HG03442 (cell line): ENCODE data around the gene ZDHHC19.
"Not testable (repeated sequence)": the region's sequence is repeated elsewhere in the genome, so short reads cannot be mapped to it uniquely, and the experiment has no call there.

Experiments
- ATAC-seq: cut with Tn5 transposase; IDR thresholded peaks from one replicate; pipeline ENCODE4 v1.9.1; 2021; ENCODE audit warnings: mild to moderate bottlenecking, moderate library complexity; ENCODE audit not compliant: unreplicated experiment

Gene ZDHHC19

GRCh38 chr3:196179380-196180308 lies 31.6 kb downstream of the ZDHHC19 start:
- ATAC-seq: peak; percentile 68

DNA sequence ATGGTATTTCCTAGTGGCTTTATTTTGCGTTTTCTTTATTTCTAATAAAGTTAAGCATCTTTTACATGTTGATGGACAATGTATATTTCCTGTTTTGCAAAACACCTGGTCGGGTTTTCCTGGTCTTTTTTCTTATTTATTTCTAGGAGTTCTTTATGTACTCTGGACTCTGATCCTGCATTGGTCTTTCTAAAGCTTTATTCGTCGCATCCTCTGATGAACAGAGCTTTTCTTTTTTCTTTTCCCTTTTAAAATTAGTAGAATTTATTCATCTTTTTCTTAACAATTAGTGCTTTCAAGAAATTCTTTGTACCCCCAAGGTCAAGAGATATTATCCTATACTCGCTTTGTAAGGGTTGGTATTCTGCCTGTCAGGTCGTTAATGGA lies 32.2 kb downstream of the ZDHHC19 start:
- no peak for ATAC-seq

GRCh38 chr3:196177967-196178366 lies 33.2 kb downstream of the ZDHHC19 start:
- no peak for ATAC-seq

DNA sequence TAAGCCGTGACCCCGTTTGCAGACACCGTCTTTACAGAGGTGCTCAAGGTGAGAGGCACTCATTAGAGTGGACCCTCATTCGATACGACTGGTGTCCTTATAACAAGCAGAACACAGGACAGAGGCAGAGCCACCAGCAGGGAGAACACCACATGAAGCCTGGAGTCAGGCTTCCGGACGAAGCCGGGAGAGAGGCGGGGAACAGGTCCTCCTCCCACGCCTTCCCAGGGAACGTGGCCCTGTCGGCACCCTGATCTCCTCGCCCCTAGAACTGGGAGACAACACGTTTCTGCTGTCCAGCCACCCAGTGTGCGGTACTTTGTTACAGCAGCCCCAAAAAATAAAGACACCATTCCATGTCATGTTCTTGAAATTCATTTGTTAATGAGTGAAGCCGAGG lies 33.6 kb downstream of the ZDHHC19 start:
- ATAC-seq: no peak

DNA sequence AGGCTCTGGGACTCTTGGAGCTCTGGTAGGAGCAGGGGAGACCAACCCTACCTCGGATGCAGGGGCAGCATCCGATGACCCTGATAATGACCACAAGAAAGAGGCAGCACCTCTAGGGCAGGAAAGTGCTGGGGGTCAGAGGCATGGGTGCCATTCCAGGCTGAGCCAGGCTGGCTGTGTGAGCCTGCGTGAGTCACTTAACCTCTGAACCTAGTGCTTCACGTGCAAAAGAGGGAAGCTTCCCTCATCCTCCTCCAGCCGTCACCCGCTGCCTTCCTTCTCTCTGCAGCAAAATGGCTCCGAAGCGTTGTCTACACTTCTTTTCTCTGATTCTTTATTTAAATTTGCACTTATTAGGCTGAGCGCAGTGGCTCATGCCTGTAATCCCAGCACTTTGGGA lies 35.5 kb downstream of the ZDHHC19 start:
- no peak for ATAC-seq

DNA sequence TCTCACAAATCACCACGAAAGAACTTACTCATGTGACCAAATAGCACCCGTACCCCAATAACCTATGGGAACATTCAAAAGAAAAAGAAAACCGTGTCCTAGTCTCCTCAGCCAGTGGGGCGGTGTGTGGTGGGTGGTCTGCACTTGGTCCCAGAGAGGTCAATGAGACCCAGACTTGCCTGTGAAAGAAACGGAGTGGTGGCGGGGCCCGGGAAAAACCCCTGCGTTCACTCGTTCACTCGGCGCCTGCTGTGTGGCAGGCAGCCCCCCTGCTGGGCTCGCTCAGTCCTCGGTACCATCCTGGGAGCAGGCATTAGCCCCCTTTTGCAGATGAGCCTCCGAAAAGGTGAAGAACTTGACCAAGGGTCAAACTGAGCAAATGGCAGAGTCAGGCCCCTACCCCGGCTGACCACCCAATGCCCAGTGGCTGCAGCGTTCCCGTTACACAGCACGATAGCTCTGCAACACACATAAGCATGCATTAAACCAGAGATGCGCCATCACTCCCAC lies 36.0 kb downstream of the ZDHHC19 start:
- ATAC-seq: no peak

DNA sequence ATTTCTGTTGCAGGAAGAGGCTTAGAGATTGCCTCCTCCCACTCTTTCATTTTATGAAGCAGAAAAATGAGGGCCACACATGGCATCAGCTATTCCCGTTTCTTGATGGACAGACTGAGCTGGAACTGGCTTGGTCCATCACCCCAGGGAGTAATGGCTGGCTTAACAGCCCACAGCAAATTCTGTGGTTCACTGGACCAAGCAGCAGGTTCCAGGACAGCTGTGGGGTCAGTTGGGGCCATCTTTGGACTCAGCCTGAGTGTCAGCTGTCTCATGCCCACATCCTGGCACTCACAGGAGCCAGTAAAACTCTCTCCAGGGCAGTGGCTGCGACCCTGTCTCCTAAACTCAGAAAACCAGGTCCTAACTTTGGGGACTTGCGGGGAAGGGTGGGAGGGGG lies 36.5 kb downstream of the ZDHHC19 start:
- ATAC-seq: no peak

GRCh38 chr3:196170296-196170695 lies 40.9 kb downstream of the ZDHHC19 start:
- not testable (repeated sequence) for ATAC-seq

GRCh38 chr3:196169836-196170240 lies 41.4 kb downstream of the ZDHHC19 start:
- ATAC-seq: no peak

- no peak for ATAC-seq
Measured at GRCh38 chr3:196168808-196169391, 42.3 kb downstream of the ZDHHC19 start.

DNA sequence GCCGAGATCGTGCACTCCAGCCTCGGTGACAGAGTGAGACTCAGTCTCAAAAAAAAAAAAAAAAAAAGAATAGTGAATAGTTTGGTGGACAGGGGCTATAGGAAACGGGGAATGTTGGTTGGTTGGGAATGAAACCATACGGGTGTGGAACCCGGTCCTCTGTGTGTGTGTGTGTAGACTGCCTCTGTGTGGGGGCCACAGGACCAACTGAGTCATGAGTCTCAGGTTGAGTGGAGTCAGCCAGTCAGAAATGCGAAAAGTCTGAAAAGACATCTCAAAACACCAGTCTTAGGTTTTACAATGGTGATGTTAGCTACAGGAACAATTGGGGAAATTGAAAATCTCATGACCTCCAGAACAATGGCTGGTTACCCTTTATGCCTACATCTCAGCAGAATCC lies 44.5 kb downstream of the ZDHHC19 start:
- no peak for ATAC-seq

DNA sequence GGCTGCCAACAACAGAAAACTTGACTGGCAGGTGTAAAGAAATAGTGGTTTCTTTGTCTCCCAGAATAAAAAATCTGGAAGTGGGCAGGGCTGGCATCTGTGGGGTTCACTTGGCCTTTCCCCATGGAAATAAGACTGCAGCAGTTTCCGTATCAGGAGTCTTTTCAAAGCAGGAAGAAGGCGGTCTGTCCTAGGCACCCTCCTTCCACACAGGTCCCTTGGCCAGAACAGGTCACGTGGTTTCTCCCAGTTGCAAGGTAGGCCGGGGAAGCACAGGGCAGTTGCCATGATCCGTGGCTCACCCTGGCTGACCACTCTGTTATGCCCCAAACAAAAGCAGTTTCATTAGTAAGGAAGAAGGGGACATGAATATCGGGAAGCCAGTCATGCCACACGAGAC lies 45.4 kb downstream of the ZDHHC19 start:
- ATAC-seq: no peak

GRCh38 chr3:196165006-196165575 lies 46.1 kb downstream of the ZDHHC19 start:
- ATAC-seq: not testable (repeated sequence)

- ATAC-seq: no peak
Measured at GRCh38 chr3:196164576-196164975, 46.6 kb downstream of the ZDHHC19 start.

DNA sequence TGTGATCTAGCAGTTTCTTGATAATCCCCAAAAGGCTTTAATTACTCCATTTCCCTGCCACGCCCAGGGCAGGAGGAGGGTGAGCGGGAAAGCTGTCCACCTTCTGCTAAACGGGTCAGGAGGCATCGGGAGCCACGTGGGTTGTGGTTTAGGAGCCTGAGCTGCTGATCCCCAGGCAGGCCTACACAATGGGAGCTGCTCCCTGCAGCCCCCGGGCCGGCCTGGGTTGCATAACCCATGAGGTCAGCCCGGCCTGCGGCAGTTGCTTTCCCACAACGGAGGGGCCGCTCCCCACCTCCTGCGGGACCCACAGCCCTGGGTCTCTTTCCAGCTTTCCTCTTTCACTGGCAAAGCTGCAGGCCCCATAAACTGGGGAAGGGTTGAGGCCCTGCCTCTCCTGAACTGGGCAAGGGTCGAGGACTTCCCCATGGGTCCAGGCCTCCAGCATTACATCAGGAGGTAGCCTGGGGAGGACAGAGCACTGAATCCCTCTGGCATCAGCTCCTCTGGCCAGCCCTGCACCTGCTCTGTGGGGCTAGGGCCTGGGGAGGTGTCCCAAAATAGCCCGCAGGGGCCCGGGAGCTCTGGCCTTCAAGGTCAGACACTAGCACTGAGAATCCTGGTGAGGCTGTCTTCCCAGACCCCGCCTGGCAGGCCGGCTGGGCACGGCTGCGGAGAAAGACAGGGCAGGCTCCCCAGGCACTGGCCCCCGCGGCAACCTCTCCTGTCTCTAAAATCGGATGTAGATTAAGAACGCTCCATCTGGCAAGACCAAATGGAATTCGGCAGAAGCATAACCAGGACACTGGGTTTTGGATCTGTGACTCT lies 47.3 kb downstream of the ZDHHC19 start:
- ATAC-seq: no peak

DNA sequence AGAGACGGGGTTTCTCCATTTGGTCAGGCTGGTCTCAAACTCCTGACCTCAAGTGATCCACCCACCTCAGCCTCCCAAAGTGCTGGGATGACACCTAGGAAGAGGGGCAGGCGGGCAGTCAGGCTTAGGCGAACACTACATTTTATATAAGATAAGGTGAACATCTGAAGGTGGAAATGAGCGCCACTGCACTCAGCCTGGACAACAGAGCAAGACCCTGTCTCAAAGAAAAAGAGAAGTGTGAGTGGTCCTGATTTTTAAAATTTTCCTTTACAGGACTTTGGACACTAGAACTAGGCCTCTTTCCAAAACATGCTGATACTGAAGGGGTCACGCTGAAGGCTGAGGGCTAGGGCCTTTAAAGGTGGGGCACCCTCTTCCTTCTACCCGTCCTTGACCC lies 48.0 kb downstream of the ZDHHC19 start:
- no peak for ATAC-seq

DNA sequence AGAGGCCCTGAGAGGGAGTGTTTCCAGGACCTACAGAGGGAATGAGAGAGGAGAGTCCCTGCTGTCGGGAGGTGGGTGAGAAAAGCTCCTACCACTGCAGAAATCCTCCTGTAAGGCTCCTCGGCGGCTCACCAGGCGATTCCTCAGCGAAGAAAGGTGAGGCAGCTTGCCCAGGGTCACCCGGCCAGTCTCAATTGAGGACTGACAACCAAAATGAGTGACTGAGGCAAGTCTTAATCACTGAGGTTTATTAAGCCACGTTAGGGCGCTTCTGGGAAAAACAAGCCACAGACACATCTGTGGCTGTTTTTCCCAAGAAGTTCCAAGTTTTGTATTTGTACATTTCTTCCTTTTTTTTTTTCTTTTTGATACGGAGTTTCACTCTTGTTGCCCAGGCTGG lies 48.5 kb downstream of the ZDHHC19 start:
- no peak for ATAC-seq

GRCh38 chr3:196159952-196160804 lies 51.0 kb downstream of the ZDHHC19 start:
- peak; percentile 93 for ATAC-seq

DNA sequence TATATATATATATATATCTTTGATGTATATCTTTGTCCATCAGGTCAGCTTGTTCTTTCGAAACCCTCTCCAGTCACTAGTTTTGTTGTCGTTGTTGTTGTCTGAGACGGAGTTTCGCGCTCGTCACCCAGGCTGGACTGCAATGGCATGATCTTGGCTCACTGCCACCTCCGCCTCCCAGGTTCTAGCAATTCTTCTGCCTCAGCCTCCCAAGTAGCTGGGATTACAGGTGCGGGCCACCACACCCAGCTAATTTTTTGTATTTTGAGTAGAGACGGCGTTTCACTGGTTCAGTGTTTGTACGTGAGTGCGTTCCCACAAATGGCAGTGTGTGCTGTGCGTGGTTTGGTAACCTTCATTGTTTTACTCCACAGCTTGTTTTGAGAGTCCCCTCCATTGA lies 51.7 kb downstream of the ZDHHC19 start:
- ATAC-seq: no peak

- no peak for ATAC-seq
Measured at GRCh38 chr3:196156160-196156559, 55.0 kb downstream of the ZDHHC19 start.
